Stimulated activated naive CD4-positive, alpha-beta T cell treated with Interleukin-2 at 50 U/mL for 16 hours (primary cell): ENCODE results near the gene PDIA5.

Experiments
- DNase-seq: peaks from one replicate; lab custom pipeline; 2025; lab: John Stamatoyannopoulos, UW

The PDIA5 gene

DNA sequence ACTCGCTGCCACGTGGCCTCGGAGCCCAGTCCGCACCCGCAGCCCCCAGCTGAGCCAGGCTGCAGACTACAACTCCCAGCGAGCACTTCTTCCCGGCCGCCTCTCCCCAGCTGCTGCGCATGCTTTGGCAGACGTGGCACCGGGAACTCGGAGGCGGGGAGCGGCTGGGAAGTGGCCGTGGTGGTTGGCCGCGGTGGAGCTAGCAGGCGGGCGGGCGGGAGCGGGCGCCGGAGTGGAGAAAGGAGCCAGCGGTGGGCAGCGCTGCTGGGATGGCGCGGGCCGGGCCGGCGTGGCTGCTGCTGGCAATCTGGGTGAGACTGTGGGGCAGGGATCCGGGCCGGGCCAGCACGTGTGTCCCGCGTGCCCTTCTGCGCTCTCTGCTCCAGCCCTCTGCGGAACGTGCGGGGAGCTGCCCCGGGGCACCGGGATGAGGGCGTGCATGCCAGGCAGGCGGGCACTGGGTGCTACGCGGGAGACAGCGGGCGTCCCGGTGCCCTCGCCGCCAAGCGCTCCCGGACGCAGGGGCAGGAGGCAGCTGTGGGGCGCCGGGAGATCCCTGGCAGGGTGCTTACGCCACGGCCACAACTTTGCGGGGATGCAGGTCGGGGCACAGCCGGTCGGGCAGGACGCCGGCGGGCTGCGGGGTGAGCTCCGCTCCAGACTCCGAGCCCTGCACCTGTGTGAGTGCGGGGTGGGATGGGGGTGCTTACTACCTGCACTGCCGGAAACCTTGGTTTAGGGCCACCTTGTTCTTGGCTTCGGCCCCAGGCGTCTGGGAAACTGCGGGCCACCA, at the start of gene PDIA5:
Gene PDIA5, plus strand, starts transcription at position 130 of the 793 bp plus-strand sequence. Its CDS starts 140 bp downstream, at position 270.
- DNase-seq, result peak; percentile 72

DNA sequence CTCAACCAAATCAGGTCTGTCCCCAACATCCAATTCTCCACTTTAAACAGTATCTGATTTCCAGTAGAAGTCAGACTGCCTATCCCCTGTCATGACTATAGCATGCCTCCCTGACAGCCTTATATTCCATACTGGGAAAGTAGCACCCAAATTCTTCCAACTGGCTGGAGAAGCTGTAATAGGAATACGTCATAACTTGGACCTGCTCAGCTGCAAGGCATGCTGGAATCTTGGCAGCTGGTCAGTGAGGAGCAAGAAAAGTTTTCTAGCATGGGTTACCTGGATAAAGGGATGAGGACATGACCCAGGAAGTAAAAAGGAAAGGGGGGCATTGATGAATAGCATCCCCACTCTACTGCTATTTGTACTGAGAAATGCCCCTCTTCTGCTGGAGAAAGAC, 48.1 kb upstream of the PDIA5 start:
- no peak for DNase-seq

DNA sequence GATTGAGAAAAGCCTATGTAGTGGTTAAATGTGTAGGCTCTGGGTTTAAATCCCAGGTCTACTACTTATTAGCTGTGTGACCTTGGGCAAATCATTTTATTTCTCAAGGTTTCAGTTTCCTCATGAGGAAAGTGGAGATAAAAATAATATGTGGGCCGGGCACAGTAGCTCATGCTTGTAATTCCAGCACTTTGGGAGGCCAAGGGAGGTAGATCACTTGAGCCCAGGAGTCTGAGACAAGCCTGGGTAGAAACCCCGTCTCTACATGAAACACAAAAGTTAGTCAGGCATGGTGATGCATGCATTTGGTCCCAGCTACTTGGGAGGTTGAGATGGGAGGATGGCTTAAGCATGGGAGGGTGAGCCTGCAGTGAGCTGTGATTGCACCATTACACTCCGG, 47.7 kb upstream of the PDIA5 start:
- no peak for DNase-seq

DNA sequence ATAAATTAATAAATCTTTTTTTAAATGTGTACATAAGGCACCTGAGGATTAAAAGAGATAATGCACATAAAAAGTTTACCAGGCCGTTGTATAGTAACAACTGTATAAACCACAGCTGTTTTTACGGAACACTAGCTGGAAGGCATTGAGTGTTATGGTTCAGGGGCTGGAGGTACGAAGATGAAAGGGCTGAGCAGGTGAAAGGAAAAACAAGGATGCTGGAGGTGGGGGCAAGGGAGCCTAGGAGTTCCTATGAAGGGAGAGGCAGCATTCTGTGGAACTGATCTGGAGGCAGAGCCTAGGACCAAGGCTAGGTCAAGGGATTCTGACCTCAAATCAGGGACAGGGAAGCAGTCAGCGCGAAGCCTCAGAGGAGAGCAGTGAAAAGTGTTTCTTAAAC, 47.2 kb upstream of the PDIA5 start:
- no peak for DNase-seq

DNA sequence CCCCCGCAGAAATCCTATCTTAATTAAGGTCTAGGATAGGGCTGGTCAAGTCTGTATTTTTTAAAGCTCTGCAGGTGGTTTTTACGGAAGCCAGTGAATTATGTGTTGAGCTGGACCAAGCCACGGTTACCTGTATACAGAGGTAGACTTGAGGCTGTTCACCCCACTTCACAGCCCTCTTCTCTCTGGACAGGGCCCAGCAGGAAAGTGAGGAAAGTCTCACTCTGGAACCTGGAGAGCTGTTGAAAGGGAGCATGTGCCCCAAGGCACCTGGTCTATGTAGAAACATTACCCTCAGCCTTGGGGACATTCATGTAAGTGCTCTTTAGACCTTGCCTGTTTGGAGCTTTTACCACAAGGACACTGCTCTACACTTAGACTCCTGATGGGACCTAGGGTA, 46.1 kb upstream of the PDIA5 start:
- DNase-seq, result no peak

DNA sequence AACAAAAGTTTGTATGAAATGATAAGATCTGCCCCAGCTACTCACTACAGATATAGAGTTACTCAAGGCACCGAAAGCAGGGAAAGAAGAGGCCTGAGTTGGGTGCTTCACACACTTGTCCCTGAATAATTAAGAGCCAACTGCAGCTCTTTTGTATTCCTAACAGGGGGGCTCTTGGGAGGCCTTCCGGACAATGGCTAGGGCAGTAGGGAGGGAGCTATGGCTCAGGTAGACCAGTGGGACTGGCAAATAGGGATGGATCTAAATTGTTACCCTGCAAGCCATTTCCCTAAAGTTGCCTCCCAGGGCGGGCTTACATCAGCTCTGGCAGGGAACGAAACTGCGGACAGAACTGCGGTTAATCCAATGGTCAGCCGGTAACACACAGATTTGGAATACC, 45.4 kb upstream of the PDIA5 start:
- DNase-seq, result no peak

DNA sequence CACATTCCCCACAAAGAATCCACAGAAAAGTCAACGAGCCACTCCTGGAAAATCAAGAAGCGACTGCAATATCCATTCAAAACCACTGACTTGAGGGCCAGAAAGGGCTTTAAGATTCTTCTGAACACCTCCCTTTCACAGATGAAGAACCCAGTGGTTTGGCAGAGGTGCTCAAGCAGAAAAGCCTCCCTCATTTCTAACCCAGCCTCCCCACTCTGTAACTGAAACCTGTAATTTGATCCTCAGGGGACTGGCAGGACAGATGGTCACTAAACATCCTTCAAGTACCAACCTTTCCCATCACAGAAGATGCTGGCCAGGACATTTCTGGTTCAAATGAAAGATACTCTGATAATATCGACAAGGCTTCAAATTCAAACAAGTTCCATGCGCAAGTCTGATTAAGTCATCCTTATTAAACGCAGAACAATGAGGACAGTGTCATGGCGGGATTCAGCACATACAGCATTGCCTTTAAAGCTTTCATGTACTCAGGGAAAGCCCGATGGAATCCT, 44.8 kb upstream of the PDIA5 start:
- DNase-seq, result no peak

DNA sequence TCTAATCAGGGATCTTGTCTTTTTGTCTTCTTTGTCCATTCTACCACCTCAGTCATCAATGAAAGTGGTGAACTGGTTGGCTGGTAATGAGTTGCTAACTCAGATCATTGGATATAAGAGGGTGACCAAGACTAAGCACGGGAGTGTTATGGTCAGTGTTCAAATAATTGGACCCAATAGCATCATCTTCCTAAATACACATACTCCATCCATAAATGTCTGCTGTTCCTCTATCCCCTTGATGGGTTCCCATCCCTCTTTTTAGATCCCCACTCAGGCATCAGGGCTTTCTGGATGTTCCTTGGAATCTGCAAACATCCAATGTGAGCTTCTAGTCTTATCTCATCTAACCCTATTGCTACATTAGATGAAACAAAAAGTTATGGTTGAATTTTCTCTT, 42.8 kb upstream of the PDIA5 start:
- DNase-seq, result no peak

DNA sequence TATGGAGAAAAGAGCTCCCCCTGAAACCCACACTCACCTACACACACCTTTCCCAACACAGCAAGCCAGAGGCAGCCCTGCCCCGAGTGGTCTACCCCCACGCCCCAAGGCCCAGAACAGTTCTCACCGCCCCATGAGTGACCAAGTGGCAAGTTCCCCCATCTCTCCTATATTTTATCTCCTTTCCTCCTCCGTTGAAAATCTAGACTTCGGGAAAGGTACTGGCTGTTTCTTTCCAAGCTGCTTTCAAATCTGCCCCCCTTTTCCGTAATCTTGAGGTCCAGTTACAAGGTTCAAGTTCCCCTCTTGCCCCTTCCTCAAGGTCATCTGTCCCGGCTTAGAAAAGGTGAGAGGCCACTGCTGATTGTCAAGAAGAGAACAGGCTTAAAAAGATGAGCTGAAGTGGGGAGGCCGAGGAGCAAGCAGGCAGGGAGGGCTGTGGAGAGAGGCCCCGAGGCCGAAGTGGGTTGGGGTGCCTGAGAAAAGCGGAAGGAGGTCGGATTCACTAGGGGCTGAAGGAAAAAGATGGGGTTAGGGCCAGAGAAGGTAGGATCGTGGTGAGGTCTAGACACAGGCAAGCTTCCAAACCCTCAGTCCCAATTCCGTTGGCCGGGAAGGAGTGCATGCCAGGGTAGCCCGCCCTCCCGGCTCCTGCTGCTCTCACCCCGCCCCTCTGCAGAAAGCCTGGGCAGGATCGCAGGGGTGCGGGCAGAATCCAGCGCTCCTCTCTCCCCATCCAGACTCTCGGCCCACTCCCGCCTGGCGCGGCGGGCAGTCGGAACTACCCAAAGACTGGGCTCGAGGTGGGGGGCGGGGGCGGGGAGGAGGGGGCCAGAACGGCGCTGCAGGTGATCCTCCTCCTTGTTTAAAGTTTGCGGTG, 40.9 kb upstream of the PDIA5 start:
- DNase-seq, result no peak

DNA sequence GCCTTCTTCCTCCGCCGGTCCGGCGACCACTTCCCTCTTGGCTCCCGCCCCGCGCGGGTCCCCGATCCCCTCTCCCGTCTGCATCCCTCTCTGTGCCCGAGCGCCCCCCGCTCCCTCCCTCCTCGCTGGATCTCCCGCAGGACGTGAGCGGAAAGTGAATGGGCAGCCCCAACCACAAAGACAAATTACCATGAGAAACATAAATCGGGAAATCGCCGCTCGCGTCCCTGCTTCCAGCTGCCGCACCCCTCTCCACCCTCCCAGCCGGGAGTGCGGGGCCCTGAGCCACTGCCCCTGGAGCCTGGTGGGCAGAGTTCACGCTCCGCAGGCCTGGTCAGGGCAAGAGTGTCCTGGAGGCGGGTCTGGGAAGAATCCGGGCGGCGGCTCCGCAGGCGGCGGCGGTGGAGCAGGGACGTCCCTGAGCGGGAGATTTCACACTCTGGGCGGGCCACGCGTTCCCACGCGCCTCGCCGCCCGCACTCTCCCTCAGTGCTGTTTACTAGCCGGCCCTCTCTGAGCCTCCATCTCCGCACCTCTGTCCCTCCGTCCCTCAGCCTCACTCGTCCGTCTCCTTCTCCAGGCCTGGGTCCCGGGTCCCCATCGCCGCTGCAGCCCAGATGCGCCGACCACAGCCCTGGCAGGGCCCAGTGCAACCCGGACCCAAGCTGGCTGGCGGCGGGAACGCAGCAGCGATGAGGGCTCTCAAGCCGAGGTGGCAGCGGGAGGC, 40.1 kb upstream of the PDIA5 start:
- no peak for DNase-seq

DNA sequence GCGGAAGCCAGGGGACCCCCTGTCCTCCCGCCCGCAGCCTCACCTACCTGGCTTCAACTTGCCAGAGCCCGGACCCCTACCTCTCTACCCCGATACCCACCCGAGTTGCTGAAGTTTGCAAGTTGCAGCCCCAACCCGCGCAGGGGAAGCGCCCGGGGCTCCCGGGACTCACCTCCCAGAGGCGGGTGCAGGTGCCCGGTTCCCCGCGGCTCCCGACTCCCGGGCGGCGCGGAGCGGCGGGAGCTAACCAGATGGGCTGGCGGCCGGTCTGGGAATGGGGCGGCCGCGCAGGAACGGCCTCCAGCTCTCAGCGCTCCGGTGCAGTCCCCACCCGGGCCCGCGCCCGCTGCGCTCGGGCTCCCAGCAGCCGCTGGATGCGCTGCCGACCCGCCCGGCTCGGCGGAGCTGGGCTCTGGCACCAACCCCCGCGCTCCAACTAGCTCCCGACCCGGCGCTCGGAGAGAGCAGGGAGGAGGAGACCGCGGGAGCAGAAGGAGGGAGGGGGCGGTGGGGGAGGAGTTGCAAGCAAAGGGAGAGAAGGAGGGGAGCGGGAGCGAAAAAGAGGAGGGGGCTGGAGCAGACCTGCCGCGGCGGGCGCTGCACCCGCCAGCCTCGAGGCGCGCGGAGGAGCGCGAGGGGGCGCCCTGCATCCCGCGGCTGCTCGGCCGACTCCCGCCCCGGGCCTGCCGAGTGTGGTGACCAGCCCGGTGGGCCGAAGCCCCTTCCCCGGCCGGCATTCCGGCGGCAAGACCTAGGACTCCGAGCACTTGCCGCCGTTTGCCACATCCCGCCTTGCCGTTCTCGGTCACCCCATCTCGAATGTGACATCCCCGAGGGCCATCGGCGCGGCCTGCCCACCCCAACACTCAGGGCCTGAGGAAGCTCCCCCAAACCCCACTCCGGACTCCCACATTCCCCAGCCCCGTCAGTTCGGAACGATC, 39.3 kb upstream of the PDIA5 start, which contains the start of gene SEMA5B:
Gene SEMA5B, minus strand, starts transcription at position 472 of the 941 bp plus-strand sequence. CDS start 66,500 bp downstream, outside the sequence.
- DNase-seq, result no peak

DNA sequence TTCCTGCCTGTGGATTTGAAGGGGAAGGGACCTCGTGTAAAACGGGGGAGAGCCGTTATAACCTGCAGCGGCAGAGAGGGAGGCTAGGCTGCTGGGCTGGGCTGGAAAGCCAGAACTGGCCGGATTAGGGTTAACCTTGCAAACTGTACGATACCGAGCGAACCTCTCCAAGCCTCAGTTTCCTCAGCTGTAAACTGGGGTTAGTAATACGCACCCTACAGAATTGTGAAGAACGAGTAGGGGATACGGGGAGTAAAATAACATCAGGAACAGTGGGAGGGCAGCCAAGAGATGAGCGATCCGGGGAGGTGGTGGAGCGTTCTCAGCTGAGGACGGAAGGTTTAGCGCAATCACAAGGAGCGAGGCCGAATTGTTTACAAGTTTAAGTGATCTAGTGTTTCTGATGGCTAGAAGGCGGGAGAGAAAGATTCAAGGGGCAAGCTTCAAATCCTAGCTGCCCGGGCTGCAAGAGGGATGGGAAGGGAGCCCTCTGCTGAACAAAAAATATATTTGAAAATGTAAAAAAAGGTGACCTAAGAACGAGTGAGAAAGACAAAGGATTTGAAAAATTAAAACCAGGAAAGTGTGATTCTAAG, 38.5 kb upstream of the PDIA5 start:
- no peak for DNase-seq

DNA sequence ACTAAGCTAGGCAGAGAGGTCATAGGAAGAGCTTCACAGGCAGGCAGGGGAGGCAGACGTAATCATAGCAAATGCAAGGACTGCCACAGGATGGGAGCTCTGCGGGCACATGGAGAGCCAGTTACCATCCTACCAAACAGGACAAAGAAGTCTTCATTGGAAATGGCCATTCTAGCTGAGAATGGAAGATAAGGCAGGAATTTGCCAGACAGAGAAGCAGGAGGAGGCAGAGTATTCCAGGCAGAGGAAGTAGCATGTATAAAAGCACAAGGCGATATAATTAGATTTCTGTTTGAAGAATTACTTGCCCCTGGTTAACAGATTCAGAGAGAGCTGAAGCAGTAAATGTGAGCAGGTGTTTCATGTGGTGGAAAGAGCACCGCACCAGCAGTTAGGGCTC, 35.8 kb upstream of the PDIA5 start:
- DNase-seq, result no peak

DNA sequence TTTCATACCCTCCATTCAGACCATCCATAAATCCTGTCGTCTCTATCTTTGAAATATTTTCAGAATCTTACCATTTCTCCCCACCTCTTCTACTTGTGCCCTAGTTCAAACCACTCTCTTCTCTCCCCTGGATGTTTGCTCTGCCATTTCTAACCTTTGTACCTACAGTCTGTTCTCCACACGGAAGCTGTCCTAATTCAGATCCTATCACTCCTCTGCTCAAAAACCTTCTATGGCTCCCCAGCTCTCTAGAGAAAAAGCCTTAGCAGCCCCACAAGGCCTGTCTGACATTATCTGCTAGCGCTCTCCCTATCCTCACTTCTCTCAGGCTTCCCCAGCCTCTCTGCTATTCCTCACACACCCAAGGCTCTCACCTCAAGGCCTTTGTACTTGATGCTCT, 34.8 kb upstream of the PDIA5 start:
- no peak for DNase-seq

DNA sequence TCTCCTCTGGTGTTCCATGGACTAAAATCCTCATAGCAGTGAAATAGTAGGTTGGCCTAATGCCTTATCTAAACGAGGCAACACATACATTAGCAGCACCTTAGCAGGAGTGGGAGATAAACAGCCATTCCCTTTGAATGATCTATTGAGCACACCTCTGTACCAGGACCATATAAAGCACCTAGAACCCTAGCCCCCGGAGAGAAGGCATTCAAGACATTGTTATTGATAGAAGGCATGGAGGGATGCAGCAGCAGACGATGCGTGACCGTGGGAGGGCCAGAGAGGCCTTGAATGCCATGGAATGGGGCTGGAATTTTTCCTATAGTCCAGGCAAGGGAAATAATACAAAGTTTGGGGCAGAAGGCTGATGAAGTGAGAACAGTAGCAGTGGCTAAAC, 32.7 kb upstream of the PDIA5 start:
- DNase-seq, result no peak

DNA sequence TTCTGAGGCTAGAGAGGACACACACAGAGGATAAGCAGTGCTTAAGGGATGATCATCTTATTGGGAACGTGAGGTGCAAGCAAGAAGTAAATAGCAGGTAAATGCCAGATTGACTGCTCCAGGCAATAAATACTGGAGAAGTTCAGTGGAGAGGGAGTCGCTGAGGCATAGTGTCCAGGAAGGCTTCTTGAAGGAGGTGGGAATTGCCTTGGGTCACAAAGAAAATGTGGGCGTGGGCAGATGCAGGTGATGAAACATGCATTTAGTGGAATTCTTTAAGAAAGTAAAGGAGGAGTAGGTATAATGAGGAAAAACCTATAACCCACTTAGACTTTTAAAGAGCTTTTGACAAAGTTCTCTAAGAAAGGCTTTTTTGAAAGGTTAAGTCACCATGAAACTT, 31.8 kb upstream of the PDIA5 start:
- DNase-seq, result no peak

DNA sequence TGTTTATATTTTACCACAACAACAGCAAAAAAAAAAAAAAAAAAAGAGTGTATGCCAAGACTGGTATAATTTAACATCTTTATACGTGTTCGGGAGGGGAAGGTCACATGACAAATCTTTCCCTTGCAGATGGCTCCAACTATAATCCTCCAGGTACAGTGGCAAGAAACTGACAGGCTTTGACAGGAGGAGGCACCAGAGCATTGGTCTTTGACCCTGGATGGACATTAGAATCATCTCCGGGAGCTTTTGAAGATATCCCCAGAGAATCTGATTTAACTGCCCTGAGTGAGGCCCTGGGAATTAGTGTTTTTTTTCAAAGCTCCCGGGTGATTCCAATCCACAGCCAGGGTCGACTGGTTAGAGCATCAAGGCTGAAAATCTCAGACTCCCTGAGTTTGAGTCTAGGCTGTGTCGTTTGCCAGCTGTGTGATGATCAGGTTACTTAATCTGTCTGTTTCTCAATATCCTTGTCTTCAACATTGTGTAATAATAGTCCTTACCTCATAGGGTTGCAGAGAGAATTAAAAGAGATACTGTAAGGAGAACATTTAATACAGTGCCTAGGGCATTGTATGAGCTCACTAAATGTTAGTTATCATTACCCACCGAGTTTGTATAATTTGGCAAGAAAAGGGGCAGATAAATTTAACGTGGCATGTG, 30.3 kb upstream of the PDIA5 start:
- DNase-seq, result no peak

DNA sequence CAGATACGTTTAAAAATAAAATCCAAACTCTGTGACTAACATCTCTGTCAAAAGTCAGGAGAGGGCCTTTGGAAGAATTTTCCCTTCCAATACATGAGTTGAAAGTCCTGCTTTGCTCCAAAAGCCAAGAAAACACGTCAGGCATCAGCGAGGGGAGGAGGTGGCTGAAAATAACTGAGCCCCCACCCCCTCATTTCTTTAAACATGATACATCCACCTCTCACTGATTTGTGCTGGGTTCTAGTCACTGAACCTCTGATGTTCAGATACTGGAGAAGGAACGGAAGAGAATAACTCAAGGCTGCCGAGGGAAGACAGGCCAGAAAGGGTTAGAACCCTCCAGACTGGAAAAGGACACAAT, 29.8 kb upstream of the PDIA5 start:
- DNase-seq, result no peak

DNA sequence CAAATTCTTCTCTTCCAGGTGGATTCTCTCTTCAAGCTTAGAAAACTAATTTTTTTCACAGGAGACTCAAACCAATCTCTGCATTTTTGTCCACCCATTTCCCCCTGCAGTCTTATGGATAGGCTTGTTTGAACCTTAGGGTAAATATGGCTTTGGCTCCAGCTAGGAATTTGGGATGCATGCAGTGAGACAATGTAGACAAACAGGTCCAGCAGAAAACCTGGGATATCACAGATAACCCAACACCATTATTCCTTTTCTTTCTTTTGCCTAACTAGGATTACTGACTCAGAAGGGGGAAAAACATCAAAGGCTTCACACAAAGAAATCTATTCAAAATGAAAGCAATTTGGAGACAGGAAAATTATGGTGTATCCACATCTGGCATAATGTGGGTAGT, 28.1 kb upstream of the PDIA5 start:
- no peak for DNase-seq

DNA sequence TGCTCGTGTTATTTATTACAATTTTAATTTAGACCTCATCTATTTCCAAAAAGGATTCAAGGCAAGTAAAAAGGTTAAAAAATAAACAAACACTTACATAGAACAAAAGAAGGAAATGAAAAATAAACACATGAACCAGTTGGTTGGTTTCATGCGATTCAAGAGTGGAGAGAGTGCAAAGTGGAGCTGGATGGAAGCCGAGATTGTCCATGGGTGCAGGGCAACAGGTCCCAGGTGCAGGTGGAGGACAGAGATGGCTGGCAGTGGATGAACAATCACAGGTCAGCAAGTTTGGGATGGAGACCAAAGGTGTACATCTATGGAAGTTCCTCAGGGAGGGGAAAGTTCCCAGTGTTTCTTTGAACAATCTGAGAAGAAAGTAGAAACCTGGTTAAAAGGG, 27.6 kb upstream of the PDIA5 start:
- no peak for DNase-seq
